ENCODE measurements around the gene CTF1.

DNA sequence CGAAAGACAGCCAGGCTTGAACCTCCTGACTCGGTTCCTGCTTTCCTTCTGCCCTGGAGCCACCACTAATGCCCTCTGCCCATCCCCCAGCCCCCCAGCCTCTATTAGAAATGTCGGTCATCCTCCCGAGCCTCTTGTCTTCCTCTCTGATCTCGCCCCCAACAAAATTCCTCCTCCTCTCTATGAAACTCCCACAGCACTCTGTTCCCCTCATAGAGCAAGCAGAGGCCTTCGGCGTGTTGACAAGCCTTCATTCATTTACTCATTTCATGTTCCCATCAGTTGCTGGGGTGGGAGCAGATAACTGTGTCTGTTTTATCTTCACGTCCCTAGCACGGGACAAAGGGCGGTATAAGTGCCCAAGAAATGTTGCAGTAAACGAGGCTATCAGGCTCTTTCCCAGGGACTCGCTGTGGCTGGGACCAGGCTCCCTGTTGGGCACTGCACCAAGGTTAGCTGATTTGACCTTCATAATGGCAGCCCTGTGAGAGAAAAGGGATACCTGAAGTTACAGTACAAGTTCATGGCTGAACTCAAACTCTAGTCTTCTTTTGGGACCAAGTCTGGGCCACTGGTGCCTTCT is 34.7 kb downstream of the CTF1 start:
- TF ChIP-seq CTCF (IDR thresholded peaks at IDR 0.05) (no peak), NFE2L2 (conservative IDR thresholded peaks at IDR 0.05; ENCODE audit: low read length) (no peak), ZSCAN20 (CRISPR knock-in tag; IDR thresholded peaks at IDR 0.05) (no peak), POLR2A (IDR thresholded peaks at IDR 0.05; ENCODE audit: low read length) (no peak)

Data from A549 (cell line).